HG03469 (cell line): ENCODE results near the gene RAC3.

Source experiments
- ATAC-seq: cut with Tn5 transposase; IDR thresholded peaks from one replicate; pipeline ENCODE4 v1.9.1; 2021; ENCODE audit warnings: mild to moderate bottlenecking, moderate library complexity, moderate number of reproducible peaks; ENCODE audit not compliant: unreplicated experiment

The RAC3 gene

GRCh38 chr17:82031303-82031884, at the start of gene RAC3:
Gene RAC3 (plus strand): TSS chr17:82031678. CDS start chr17:82031762, 84 bp downstream.
- ATAC-seq, result no peak

DNA sequence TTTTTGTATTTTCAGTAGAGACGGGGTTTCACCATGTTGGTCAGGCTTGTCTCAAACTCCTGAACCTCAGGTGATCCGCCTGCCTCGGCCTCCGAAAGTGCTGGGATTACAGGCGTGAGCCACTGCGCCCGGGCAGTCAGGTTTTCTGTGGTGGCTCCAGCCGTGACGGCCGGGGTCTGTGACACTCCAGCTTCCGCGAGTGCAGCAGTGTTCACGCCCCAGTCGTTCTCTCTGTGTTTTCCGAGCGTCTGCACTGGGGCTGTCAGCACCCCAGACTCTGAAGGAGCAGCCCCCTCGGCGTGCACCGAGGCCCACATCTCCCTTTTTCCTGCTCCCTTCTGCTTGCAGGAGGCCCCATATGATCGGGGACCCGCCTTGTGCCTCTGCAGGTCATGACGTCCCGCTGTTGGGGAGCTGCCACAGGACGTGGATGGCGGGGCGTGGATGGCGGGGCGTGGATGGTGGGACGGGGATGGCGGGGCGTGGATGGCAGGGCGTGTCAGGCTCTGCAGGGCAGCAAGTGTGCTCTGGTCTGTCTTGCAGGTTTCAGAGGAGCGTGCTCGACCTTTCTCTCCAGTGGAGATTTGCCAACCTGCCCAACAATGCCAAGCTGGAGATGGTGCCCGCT, 48.4 kb upstream of the RAC3 start:
- no peak for ATAC-seq

GRCh38 chr17:81983639-81984373, 47.7 kb upstream of the RAC3 start:
- ATAC-seq, result no peak

DNA sequence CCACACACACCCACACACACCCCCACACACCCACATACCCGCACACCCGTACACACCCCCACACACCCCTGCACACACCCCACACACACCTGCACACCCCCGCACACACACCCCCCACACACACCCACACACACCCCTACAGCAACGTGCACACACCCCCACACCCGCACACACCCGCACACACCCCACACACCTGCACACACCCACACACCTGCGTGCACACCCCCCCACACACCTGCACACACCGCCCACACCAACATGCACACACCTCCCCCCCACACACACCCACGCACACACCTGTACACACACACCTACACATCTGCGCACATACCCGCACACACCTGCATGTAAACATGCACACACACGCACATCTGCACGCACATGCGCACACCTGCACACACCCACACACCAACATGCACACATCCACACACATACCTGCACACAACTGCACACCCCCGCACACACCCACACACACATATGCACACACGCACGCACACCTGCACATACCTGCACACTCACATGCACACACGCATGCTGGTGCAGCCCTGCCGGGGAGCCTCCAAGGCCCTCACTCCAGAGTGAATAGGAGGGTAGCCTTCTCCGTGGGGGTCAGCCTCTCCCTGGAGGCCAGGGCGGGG, 46.6 kb upstream of the RAC3 start:
- no peak for ATAC-seq

DNA sequence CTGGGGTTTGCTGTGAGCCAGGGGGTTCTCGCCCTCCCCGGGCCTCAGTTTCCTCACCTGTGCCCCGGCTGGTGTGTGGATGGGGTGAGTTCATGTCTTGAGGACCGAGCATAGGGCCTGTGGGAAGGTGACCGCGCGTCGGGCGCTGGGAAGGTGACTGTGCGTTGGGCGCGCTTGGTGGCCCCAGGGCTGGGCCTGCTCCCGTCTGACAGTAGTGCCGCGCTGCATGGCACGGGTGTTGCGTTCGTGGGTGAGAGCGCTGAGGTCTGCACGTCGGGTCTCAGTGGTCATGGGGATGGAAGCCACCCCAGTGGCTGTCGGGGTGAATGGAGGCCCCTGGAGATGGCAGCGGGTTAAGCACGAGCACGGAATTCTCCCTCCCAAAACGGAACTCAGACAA, 44.9 kb upstream of the RAC3 start:
- no peak for ATAC-seq

DNA sequence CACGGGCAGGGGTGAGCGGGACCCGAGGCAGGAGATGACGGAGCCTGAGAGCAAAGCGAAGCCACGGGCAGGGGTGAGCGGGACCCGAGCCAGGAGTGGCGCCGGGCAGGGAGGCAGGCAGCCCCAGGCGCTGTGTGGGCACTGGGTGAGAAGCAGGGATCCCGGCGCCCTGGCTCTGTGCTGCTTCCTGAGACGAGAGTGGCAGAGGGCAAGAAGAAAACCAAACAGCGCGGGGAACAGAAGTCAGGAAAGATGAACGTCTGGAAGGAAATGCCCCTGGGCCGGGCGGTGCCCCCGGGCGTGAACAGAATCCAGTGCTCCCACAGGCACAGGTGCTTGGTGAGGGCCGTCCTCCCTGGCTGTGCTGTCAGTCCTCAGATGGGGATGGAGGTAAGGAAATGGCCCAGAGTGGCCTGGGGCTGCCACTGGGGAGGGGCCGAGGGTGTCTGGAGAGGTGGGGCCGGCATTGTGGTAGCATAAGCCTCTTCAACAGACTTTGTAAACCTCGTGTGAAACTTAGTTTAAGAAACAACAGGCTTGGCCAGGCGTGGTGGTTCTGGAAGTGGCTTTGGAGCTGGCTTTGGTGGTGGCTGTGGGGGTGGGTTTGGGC, 44.2 kb upstream of the RAC3 start:
- ATAC-seq, result no peak

- ATAC-seq, result no peak
Measured at GRCh38 chr17:81990836-81991683, 40.4 kb upstream of the RAC3 start.

GRCh38 chr17:81991684-81992305, 39.7 kb upstream of the RAC3 start:
- no peak for ATAC-seq

DNA sequence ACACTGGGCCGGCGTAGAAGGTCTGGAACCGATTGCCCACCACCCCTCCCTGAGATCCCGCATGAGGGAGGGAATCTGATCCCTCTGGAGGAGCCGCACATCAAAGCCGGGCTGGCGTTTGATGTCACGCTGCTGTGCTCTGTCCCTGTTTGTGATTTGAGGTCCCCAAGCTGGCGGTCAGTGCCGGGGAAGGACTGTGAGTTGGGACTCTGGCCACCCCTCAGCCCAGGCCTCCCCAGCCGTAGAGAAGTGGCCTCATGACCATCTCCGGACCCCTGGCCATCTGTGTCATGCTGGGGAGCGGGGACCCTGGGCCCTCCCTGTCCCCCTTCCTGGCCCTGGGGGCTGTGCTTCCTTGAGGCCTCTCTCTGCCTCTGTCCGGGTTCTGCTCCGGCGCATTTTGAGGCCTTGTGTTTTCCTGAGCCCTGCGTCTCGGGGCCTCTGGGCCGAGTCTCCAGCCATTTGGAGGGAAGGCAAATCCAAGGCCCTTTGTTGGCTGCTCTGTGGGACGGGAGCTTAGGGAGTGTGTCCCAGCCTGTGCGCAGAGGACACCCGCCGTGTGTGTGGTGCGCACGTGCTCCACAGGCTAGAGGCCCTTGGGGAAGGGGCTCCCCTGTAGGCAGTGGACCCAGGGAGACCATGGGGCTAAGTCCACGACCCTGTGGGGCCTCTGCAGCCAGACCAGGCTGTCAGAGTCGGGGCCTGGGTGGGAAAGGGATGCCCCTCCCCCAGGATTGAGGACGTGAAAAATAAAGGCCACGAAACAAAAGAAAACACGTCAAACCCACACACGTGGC, 39.0 kb upstream of the RAC3 start:
- no peak for ATAC-seq

GRCh38 chr17:81993729-81994592, 37.5 kb upstream of the RAC3 start:
- ATAC-seq, result no peak

- no peak for ATAC-seq
Measured at GRCh38 chr17:81994593-81995462, 36.6 kb upstream of the RAC3 start.

- ATAC-seq, result no peak
Measured at GRCh38 chr17:81995463-81996231, 35.8 kb upstream of the RAC3 start.

GRCh38 chr17:81996232-81996756, 35.2 kb upstream of the RAC3 start:
- ATAC-seq, result no peak

DNA sequence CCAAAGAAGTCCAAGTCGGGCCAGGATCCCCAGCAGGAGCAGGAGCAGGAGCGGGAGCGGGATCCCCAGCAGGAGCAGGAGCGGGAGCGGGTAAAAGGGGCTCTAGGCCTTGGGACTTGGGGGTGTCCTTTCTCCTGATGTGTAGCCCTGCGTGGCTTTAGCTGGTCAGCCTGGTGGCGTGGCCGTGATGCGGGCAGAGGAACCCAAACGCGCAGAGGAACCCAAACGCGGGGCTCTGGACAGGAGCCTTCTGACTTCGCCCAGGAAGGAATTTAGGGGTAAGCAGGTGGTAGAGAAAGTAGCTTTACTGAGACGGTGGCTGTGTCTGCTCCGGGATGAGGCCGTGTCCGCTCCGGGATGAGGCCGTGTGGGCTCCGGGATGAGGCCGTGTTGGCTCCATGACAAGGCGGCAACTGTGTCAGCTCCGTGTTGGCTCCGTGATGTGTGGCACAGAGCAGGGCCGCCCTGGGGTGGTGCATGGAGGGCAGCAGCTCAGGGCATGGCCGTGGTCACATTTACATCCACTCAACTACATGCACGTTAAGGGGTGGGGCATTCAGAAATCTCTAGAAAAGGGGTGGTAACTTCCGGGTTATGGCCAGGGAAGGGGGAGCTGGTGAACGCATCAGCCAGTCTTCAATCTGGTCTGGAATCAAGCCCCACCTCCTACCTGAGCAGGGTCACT, 34.6 kb upstream of the RAC3 start:
- ATAC-seq, result no peak

- ATAC-seq, result no peak
Measured at GRCh38 chr17:81998212-81998611, 33.3 kb upstream of the RAC3 start.
